Lower leg skin (tissue), 4 donors: ENCODE measurements around the gene SRSF8. TPM values are rescaled to one million over a fixed set of nuclear protein-coding genes. Genes with fewer than 3 reads are reported as not detected.
"Not testable (repeated sequence)": the region's sequence is repeated elsewhere in the genome, so short reads cannot be mapped to it uniquely, and the experiment has no call there.

Source experiments
- DNase-seq, 2 donors: peaks; one replicate each; pipeline ENCODE4 v3.0.0-alpha.2; 2019; ENCODE audit warnings: low spot score in 2 of 2
- H3K4me3 ChIP-seq: fragments of 200-600 bp; sonication (generic); 2 replicates; pipeline ENCODE4 v1.5.1; 2017; ENCODE audit warnings: mild to moderate bottlenecking, low read depth; ENCODE audit not compliant: poor library complexity, severe bottlenecking
- POLR2A ChIP-seq, 2 donors: fragments of 450-650 bp; IDR thresholded peaks; one replicate each; pipeline ENCODE4 v1.6.1; 2016 to 2017; ENCODE audit warnings: antibody characterized with exemption in 2 of 2, mild to moderate bottlenecking in 1 of 2, moderate library complexity in 1 of 2
- WGBS, 2 donors: methylation state at CpG; one replicate each; pipeline ENCODE4 v1.1.5; 2018; 5-methylcytosine and 5-hydroxymethylcytosine counted together
- intact Hi-C: fragments of 100-400 bp; cut with DNase I; formaldehyde crosslinking; loops from one replicate; pipeline ENCODE4 v1.15.0; 2023; ENCODE audit warnings: low total_unique reads
- total RNA-seq, 4 donors: library from RNA; depleted of rRNA; stranded (reverse); fragments of >200 nt; gene quantifications; one replicate each; pipeline ENCODE4 v1.1.0, GENCODE V29; 2016
- TF ChIP-seq, protein P1 (sequence below), 3 donors: fragments of 450-650 bp; IDR thresholded peaks; one replicate each; pipeline ENCODE4 v1.5.1; 2016; ENCODE audit warnings: antibody characterized with exemption in 3 of 3, mild to moderate bottlenecking in 3 of 3, moderate library complexity in 2 of 3

Gene SRSF8
- total RNA-seq, 4 donors from 2014 or later, result 28.6 to 51.2 (median 41.3) TPM

DNA sequence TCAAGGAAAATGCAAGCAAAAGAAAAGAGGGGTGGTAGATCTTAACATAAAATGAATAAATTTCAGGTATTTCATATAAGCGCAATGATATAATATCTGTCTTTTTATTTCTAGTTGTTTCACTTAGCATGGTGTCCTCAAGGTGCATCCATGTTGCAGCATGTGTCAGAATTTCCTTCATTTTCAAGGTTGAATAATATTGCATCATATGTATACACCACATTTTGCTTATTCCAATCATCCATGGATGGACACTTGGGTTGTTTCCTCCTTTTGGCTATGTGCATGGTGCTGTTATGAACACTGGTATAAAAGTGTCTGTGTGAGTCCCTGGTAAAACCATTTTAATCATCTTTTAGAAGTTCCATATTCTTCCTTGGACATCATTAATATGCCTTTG lies 24.5 kb upstream of the SRSF8 start:
- WGBS, 2 donors, result 98 to 100% methylated on average over 1 of the region's 1 CpG
- no peak for DNase-seq
- no peak overlapping the region for H3K4me3 ChIP-seq
- intact Hi-C loops, result no loop called here
- TF ChIP-seq POLR2A (IDR thresholded peaks at IDR 0.05), result no peak
- TF ChIP-seq, protein P1, sequence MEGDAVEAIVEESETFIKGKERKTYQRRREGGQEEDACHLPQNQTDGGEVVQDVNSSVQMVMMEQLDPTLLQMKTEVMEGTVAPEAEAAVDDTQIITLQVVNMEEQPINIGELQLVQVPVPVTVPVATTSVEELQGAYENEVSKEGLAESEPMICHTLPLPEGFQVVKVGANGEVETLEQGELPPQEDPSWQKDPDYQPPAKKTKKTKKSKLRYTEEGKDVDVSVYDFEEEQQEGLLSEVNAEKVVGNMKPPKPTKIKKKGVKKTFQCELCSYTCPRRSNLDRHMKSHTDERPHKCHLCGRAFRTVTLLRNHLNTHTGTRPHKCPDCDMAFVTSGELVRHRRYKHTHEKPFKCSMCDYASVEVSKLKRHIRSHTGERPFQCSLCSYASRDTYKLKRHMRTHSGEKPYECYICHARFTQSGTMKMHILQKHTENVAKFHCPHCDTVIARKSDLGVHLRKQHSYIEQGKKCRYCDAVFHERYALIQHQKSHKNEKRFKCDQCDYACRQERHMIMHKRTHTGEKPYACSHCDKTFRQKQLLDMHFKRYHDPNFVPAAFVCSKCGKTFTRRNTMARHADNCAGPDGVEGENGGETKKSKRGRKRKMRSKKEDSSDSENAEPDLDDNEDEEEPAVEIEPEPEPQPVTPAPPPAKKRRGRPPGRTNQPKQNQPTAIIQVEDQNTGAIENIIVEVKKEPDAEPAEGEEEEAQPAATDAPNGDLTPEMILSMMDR (IDR thresholded peaks at IDR 0.05), result no peak

DNA sequence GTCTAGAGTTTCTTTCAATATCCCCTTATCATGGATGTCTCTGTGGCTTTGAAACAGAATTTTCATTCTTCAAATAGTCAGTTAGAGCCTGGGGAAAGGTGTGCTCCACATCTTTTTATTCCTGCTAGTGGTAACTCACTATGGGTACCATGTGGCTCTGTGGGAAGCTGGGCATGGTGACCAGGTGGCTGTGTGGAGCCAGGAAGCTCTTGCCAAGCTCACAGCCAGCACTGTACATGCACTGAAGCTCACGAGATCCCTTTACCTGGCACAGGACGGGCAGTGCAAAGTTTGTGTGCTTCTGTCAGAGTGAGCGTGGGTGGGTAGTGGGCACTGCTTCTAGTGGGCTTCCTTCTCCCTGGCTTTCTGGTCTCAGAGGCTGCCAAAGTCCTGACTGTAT lies 23.8 kb upstream of the SRSF8 start:
- intact Hi-C loops, result no loop called here
- 87 to 90% methylated on average over 3 of the region's 3 CpGs for WGBS, 2 donors
- no peak overlapping the region for H3K4me3 ChIP-seq
- DNase-seq, result no peak
- TF ChIP-seq POLR2A (IDR thresholded peaks at IDR 0.05), result no peak
- TF ChIP-seq, protein P1 (IDR thresholded peaks at IDR 0.05), result no peak

DNA sequence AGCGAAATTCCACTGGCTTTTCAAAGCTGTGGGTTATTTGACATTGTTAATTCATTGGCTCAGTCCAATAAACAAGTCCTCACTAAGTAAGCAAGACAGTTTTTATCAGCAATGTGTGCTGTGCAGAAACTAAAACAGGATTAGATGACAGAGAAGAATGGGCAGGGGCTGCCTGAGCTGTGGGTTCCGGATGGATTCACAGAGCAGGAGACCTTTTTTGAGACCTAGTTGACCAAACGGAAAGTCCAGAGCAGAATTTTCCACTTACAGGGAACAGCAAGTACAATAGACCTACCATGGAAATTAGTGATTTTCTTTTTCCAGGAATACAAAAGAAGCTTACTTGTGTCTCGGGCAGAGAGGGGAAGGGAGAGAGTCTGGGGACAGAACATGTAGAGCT lies 22.7 kb upstream of the SRSF8 start:
- intact Hi-C loops, result no loop called here
- TF ChIP-seq, protein P1 (IDR thresholded peaks at IDR 0.05), result no peak
- TF ChIP-seq POLR2A (IDR thresholded peaks at IDR 0.05), result no peak
- WGBS, 2 donors, result 82 to 86% methylated on average over 4 of the region's 4 CpGs
- DNase-seq, result no peak
- H3K4me3 ChIP-seq, result no peak overlapping the region

DNA sequence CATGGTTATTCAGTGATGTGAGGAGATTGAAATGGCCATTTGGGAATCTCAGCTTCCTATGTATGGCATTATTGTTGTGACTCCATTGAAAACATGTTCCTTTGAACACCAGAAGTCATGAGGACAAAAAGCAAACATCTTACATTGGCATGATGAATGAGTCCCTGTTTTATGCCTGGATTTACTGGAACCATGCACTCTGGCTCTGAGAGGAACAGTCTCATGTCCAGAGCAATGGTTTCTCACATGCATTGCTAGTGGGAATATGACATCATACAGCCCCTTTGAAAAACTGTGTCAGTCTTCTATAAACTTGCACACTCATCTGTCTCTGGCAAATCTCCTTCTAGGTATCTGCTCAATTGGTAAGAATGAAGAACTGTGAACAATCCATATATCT lies 20.9 kb upstream of the SRSF8 start:
- DNase-seq, result no peak
- intact Hi-C loops, result no loop called here
- TF ChIP-seq, protein P1 (IDR thresholded peaks at IDR 0.05), result no peak
- no peak for TF ChIP-seq POLR2A (IDR thresholded peaks at IDR 0.05)
- no peak overlapping the region for H3K4me3 ChIP-seq

DNA sequence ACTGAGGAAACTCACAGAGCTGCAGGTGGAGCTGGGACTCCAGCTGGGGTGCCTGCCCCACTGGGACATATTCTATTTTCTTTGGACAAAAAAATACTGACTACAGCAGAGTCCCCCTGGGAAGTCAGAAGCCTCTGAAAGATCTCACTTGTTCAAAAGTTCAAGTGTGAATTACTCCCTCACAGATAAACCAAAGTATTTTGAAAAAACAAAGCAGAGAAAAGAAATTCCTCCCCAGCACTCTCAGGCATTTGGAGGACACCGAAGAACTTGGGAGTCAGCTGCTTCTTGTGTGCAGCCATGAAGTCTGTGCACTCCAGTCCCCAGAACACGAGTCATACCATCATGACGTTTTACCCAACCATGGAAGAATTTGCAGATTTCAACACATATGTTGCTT lies 17.6 kb upstream of the SRSF8 start, which contains the start of gene KDM4F:
KDM4F (plus strand) TSS at position 301 of the 400 bp plus-strand sequence.
- H3K4me3 ChIP-seq, intact Hi-C loops, DNase-seq: not testable (repeated sequence)
- WGBS, 2 donors, result 72 to 74% methylated on average over 3 of the region's 3 CpGs

DNA sequence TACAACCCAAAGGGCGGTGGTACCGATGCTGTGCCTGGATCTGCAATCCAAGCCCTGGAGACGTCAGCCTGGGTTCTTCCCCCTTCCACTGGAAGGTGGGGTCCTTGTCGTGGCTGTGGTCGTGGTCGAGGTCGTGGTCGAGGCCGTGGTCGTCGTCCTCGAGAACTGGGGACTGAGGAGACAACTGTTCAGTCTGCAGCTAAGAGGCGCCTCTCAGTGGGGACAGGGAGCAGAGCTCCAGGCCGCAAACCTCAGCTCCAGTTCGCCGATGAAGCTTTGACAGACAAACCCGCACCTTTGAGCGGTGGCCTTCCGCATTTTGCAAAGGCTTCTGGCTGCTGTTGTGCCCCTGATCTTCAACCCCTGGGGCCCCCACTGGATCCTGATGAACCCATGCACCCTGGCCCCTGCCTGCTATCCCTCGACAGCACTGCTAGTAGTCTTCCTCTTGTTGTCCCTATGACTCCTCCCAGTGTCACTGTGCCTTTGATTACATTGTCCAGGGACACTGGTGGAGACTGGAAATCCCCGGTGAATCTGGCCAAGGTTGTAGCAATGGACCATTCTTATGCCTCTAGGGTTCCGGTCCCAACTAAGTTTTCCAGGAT lies 16.0 kb upstream of the SRSF8 start:
- no peak for TF ChIP-seq POLR2A (IDR thresholded peaks at IDR 0.05)
- TF ChIP-seq, protein P1 (IDR thresholded peaks at IDR 0.05), result no peak
- no peak for DNase-seq
- WGBS, 2 donors, result 95 to 97% methylated on average over 15 to 20 of the region's 22 CpGs
- no peak overlapping the region for H3K4me3 ChIP-seq
- intact Hi-C loops, result no loop called here
